NB4 (cell line): ENCODE data around the gene ZNF609.

Source experiments
- DNase-seq: peaks from one replicate; pipeline ENCODE4 v3.0.0; 2010; ENCODE audit warnings: low read depth
- H3K4me3 ChIP-seq: one replicate; pipeline ENCODE4 v1.5.1; 2011; ENCODE audit warnings: mild to moderate bottlenecking, low read depth, low read length, moderate library complexity
- CTCF ChIP-seq: IDR thresholded peaks from one replicate; pipeline ENCODE4 v1.5.1; 2012; ENCODE audit warnings: low read depth, low read length
- MAX ChIP-seq: IDR thresholded peaks from 2 replicates; pipeline ENCODE4 v1.6.1; 2011; ENCODE audit warnings: low read depth, low read length
- MYC ChIP-seq: IDR thresholded peaks from 2 replicates; pipeline ENCODE4 v1.6.1; 2011; ENCODE audit warnings: low read depth, low read length
- POLR2A ChIP-seq: IDR thresholded peaks from 2 replicates; pipeline ENCODE4 v1.6.1; 2011; ENCODE audit warnings: mild to moderate bottlenecking; ENCODE audit not compliant: insufficient read length; ENCODE audit errors: extremely low read depth

ZNF609 gene

GRCh38 chr15:64441852-64442251 is 18.5 kb upstream of the ZNF609 start:
- TF ChIP-seq CTCF = no peak
- TF ChIP-seq POLR2A = no peak
- TF ChIP-seq MAX = no peak
- TF ChIP-seq MYC = no peak
- no peak overlapping the region for H3K4me3 ChIP-seq
- no peak for DNase-seq

GRCh38 chr15:64443016-64443415 is 17.4 kb upstream of the ZNF609 start:
- no peak for DNase-seq

GRCh38 chr15:64443747-64444621 is 16.4 kb upstream of the ZNF609 start:
- TF ChIP-seq MAX (no peak), MYC (no peak), CTCF (no peak), POLR2A (no peak)
- no peak overlapping the region for H3K4me3 ChIP-seq
- no peak for DNase-seq

More at GRCh38 chr15:64443016-64443415, 17.4 kb upstream of the ZNF609 start:
- H3K4me3 ChIP-seq = no peak overlapping the region
- TF ChIP-seq MAX = no peak
- TF ChIP-seq POLR2A = no peak
- TF ChIP-seq MYC = no peak
- TF ChIP-seq CTCF = no peak

- no peak for DNase-seq
- no peak overlapping the region for H3K4me3 ChIP-seq
- TF ChIP-seq CTCF = no peak
These were observed 15.5 kb upstream of the ZNF609 start for GRCh38 chr15:64444836-64445235.

- no peak overlapping the region for H3K4me3 ChIP-seq
- no peak for TF ChIP-seq MYC
- no peak for TF ChIP-seq CTCF
- TF ChIP-seq MAX = no peak
- TF ChIP-seq POLR2A = no peak
- peak; percentile 61 for DNase-seq
These were observed 12.7 kb upstream of the ZNF609 start for GRCh38 chr15:64447536-64448315.
